Globus pallidus (tissue), 1 donor: Measurements from ENCODE around the gene SYTL5.

Source experiments
- DNase-seq: peaks from one replicate; pipeline ENCODE4 v3.0.0-alpha.2; 2015; ENCODE audit warnings: low spot score

Gene SYTL5

GRCh38 chrX:38138900-38139299 lies 132.5 kb downstream of the SYTL5 start:
- DNase-seq: no peak

GRCh38 chrX:38142610-38143009 lies 136.3 kb downstream of the SYTL5 start:
- no peak for DNase-seq

GRCh38 chrX:38149016-38149415 lies 142.7 kb downstream of the SYTL5 start:
- no peak for DNase-seq

- DNase-seq: no peak
Observed at GRCh38 chrX:38150993-38151392, 144.6 kb downstream of the SYTL5 start.

- DNase-seq: no peak
Observed at GRCh38 chrX:38151441-38151840, 145.1 kb downstream of the SYTL5 start.

GRCh38 chrX:38154340-38154739 lies 148.0 kb downstream of the SYTL5 start:
- no peak for DNase-seq

DNA sequence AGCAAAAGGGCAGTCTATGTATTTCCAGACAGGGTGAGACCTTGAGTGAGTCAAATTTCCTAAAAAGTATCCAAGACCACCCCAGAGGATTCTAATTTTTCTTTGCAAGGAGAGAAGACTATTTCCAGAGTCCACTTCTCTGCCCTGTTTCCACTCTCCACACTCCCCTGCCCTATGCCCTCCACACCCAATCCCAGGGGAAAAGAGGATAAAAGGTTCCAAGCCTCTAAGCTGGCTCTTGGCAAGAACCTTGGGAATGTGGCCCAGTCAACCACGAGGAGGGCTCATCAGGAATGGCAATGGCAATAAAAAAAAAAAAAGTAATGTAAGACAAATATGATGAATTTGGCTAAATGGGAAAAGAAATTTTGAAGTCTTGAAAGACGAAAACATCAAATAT lies 148.5 kb downstream of the SYTL5 start:
- DNase-seq: peak; percentile 9

- DNase-seq: no peak
Observed at GRCh38 chrX:38156838-38157237, 150.5 kb downstream of the SYTL5 start.

DNA sequence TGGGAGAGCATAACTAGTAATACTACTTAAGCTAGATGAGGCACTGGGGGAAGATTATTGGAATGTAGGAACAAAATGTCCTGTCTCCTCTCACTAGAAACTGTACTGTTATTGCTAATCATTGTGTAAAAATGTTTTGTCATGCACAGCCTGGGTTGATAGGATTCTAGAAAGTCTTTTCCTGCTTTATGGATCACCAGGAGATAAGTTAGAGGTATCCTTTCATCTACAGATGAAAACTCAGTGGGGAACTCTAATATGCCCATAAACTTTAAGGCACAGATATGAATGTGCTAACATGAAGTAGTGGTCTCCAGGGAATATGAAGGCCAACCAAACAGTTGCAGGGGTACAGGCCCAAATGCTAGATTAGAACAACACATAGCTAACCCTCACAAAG lies 156.8 kb downstream of the SYTL5 start:
- no peak for DNase-seq

DNA sequence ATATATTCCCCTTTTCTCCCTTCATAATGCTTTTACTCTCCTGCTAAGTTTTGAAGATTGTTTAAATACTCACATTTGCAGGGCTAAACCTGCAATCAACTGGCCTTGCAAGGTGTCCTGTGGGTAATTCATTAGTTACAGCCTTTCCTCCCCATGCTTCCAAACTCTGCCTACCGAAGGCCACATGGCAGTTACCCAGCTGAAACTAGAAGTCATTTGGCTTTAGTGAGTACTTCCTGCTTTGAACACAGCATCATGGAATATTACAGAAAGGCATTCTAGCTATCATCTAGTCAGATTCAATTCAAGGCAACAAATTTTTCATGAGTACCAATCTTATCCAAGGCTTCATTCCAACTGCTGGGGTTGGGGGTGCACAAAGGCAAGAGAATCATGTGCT lies 158.7 kb downstream of the SYTL5 start:
- DNase-seq: no peak

DNA sequence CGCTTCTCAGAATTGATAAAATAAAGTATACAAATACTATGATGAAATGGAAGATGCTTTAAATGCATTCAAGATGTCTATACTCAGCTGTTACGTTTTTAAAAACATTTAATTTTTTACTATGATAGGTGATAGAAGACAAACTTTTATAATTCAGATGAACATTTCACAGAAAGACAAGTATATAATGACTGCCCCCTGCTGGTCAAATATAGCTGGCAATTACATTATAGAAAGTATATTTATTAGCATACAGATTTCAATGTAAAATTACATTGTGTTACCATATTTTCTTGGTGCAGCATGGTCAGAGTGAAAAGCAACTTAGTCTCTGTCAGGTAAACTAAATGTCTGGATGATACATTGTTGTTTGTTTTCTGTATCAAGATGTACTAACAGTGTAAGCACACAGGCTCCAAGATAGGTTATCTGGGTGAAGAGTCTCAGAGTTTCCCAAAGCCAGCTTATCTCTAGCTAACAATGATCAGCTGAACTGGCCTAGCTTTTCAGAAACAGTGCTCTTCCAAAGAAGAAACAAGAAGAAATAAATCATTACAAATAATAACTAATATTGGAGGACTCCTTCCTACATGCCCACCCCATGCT lies 160.2 kb downstream of the SYTL5 start:
- no peak for DNase-seq

DNA sequence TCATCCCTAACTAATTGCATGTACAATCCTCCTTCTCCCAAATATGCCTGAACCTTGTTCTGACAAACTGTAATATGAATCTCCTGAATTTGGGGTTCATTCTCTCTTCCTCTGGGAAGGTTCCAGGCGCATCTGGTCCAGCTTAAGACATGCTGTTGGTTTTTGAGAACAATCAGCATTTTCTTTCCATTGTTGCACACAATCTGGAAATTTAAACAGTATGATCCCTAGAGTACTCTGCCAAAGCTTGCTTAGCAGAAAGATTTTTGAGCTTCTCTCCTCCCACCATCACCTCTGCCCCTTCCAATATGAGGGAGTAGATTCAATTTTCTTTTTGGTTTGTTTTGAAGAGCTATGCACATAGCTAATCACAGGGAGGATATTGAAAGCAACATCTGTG lies 164.2 kb downstream of the SYTL5 start:
- DNase-seq: no peak

DNA sequence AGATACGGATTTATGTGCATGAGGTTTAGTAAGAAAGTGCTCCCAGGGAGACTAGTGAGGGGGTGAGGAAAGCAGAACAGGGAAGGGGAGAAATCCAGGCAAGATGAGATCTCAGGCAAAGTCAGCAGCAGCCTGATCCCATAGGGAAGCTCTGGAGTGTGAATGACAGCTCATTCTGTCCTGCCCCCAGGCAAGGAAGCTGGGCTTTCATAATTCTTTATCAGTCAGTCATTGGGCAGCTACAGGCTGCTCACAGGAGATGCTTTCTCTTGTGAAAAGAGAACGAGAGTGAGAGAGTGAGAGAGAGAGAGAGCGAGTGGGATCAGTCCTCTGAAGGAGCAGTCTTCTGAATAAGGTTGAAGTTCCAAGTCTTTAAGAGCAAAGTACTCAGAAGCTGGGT lies 166.2 kb downstream of the SYTL5 start:
- no peak for DNase-seq

DNA sequence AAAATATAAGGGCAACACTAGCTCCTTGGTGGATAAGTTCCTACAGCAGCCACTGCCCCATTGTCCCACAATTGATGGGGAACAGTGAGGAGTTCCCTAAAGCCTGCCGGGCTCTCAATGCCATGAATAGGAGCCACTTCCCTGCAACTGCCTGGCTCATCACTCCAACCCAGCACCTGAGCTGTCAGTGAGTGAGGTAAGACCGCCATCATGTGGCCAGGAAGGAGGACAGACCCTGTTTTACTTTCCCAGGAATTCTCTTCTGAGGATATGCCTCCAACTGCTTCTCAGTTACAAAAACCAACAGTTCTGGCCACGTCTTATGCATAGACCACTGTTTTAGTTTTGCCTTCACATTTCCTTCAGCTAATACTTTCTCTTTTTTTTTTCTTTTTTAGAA lies 168.8 kb downstream of the SYTL5 start:
- no peak for DNase-seq

DNA sequence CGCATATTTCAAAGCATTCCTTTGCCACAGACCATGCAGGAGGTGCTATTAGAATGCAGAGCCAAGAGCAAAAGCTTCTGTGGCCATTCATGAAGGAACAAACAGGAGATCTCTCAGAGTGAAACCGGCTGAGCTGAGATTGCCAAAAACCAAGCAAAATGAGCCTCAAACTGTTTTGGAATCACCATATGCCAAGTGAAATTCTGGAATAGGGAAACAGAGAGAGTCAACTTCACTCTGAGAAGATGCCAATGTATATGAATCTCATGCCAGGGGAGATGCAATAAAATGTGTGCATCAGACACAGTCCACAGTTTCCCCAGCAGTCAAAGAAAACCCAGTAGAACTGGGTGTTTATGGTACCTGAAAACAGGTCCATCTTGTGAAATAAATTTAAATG lies 172.0 kb downstream of the SYTL5 start:
- DNase-seq: no peak
